ENCODE data around the gene ADARB1. TPM values are rescaled to one million over a fixed set of nuclear protein-coding genes. Genes with fewer than 3 reads are reported as not detected.

The ADARB1 gene
- total RNA-seq, 1 experiment from 2014 or later = 14.6 TPM

- TF ChIP-seq, protein P1, sequence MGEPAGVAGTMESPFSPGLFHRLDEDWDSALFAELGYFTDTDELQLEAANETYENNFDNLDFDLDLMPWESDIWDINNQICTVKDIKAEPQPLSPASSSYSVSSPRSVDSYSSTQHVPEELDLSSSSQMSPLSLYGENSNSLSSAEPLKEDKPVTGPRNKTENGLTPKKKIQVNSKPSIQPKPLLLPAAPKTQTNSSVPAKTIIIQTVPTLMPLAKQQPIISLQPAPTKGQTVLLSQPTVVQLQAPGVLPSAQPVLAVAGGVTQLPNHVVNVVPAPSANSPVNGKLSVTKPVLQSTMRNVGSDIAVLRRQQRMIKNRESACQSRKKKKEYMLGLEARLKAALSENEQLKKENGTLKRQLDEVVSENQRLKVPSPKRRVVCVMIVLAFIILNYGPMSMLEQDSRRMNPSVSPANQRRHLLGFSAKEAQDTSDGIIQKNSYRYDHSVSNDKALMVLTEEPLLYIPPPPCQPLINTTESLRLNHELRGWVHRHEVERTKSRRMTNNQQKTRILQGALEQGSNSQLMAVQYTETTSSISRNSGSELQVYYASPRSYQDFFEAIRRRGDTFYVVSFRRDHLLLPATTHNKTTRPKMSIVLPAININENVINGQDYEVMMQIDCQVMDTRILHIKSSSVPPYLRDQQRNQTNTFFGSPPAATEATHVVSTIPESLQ (CRISPR knock-in tag; IDR thresholded peaks at IDR 0.05) = no peak
- no peak for TF ChIP-seq OVOL2 (CRISPR knock-in tag; IDR thresholded peaks at IDR 0.05; ENCODE audit: borderline replicate concordance)
Measured at GRCh38 chr21:45082736-45083135, 8.4 kb downstream of the ADARB1 start (continued).

DNA sequence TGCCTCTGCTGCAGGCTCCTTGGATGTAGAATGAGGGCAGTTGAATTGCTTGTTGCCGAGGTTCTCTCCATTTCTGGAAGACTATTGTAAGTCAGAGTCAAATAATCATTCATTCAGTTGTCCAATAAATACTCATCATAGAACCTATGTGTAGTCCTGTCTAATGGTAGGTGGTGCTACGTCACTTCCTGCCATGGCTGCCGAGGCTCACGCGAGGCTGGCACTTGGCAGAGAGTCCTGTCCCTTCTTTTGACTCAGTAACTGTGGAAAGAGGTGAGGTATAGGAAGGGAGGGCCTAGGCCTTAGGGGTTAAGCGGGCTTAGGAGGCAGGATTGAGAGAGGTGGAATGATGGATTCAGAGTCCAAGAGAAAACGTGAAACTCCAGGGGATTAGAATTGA is 9.7 kb downstream of the ADARB1 start:
- POLR2A ChIA-PET = no interaction called here
- Mint-ChIP-seq H3K4me3 (no peak overlapping the region), H3K27ac (no peak overlapping the region), H3K27me3 (ENCODE audit: low read depth) (no peaks in the 10 kb centered on the region), H3K36me3 (no peaks in the 10 kb centered on the region), H3K9me3 (no peaks in the 10 kb centered on the region), H3K4me1 (peaks cover 12% of the 10 kb centered on the region)
- ATAC-seq = no peak
- no peak for DNase-seq (ENCODE audit: low spot score)
- no peak for TF ChIP-seq TEAD4 (CRISPR knock-in tag; IDR thresholded peaks at IDR 0.05)
- CTCF ChIA-PET = no interaction called here

GRCh38 chr21:45084881-45085536 is 10.6 kb downstream of the ADARB1 start:
- Mint-ChIP-seq H3K9me3 (no peaks in the 10 kb centered on the region), H3K27ac (peak overlapping the region; percentile 20; the same call in 1 of the 2 replicates), H3K4me3 (no peak overlapping the region), H3K4me1 (peaks cover 6% of the 10 kb centered on the region), H3K27me3 (ENCODE audit: low read depth) (no peaks in the 10 kb centered on the region), H3K36me3 (no peaks in the 10 kb centered on the region)
- ChIA-PET POLR2A (no interaction called here), CTCF (interaction anchor here (0.7 to 2.1 kb wide), 5 partner anchors 15 to 135 kb away, joined by 3 to 5 read pairs (median 4); no protein-coding TSS in a partner anchor)
- TF ChIP-seq NFE2L1 (CRISPR knock-in tag; IDR thresholded peaks at IDR 0.05) (no peak), GRHL2 (CRISPR knock-in tag; IDR thresholded peaks at IDR 0.05; ENCODE audit: insufficient replicate concordance, severe bottlenecking) (no peak), FOXK1 (CRISPR knock-in tag; IDR thresholded peaks at IDR 0.05) (no peak), ATF1 (CRISPR knock-in tag; IDR thresholded peaks at IDR 0.05) (no peak), NFYB (CRISPR knock-in tag; conservative IDR thresholded peaks at IDR 0.05; ENCODE audit: low read depth) (no peak), GABPB1 (CRISPR knock-in tag; IDR thresholded peaks at IDR 0.05) (no peak), CTCF (IDR thresholded peaks at IDR 0.05) (no peak), STAT6 (CRISPR knock-in tag; conservative IDR thresholded peaks at IDR 0.05; ENCODE audit: low read depth) (no peak), ZNF396 (CRISPR knock-in tag; IDR thresholded peaks at IDR 0.05; ENCODE audit: borderline replicate concordance) (no peak), ZBTB21 (CRISPR knock-in tag; IDR thresholded peaks at IDR 0.05; ENCODE audit: borderline replicate concordance) (no peak), SMAD4 (CRISPR knock-in tag; IDR thresholded peaks at IDR 0.05) (no peak)
- no peak for ATAC-seq
- DNase-seq (ENCODE audit: low spot score) = no peak

- H3K9me3 Mint-ChIP-seq = no peaks in the 10 kb centered on the region
- no peaks in the 10 kb centered on the region for H3K27me3 Mint-ChIP-seq (ENCODE audit: low read depth)
- H3K36me3 Mint-ChIP-seq = no peaks in the 10 kb centered on the region
- DNase-seq (ENCODE audit: low spot score) (no peak), ATAC-seq (no peak)
- H3K4me3 Mint-ChIP-seq = no peak overlapping the region
- POLR2A ChIA-PET = no interaction called here
- TF ChIP-seq ELF4 (CRISPR knock-in tag; IDR thresholded peaks at IDR 0.05; ENCODE audit: low read depth) = no peak
- TF ChIP-seq SOX15 (CRISPR knock-in tag; IDR thresholded peaks at IDR 0.05) = no peak
- TF ChIP-seq NFYB (CRISPR knock-in tag; conservative IDR thresholded peaks at IDR 0.05; ENCODE audit: low read depth) = no peak
- TF ChIP-seq ZNF263 (CRISPR knock-in tag; IDR thresholded peaks at IDR 0.05; ENCODE audit: low read depth) = no peak
- TF ChIP-seq E2F4 (CRISPR knock-in tag; IDR thresholded peaks at IDR 0.05; ENCODE audit: borderline replicate concordance, low read depth) = no peak
- no peak for TF ChIP-seq FOXJ3 (CRISPR knock-in tag; IDR thresholded peaks at IDR 0.05; ENCODE audit: borderline replicate concordance)
- no peak for TF ChIP-seq ZNF671 (CRISPR knock-in tag; IDR thresholded peaks at IDR 0.05)
- TF ChIP-seq, protein P2, sequence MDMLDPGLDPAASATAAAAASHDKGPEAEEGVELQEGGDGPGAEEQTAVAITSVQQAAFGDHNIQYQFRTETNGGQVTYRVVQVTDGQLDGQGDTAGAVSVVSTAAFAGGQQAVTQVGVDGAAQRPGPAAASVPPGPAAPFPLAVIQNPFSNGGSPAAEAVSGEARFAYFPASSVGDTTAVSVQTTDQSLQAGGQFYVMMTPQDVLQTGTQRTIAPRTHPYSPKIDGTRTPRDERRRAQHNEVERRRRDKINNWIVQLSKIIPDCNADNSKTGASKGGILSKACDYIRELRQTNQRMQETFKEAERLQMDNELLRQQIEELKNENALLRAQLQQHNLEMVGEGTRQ (CRISPR knock-in tag; IDR thresholded peaks at IDR 0.05) = no peak
- no peak overlapping the region for H3K27ac Mint-ChIP-seq
- H3K4me1 Mint-ChIP-seq = peaks cover 4% of the 10 kb centered on the region
- CTCF ChIA-PET = interaction anchor here (0.7 to 2.1 kb wide), 5 partner anchors 15 to 136 kb away, joined by 3 to 5 read pairs (median 4); no protein-coding TSS in a partner anchor
Measured at GRCh38 chr21:45085700-45086099, 11.3 kb downstream of the ADARB1 start.

Data from WTC11 (cell line).